ENCODE data around the gene ZNF687. TPM values are rescaled to one million over a fixed set of nuclear protein-coding genes. Genes with fewer than 3 reads are reported as not detected.

The ZNF687 gene, protein sequence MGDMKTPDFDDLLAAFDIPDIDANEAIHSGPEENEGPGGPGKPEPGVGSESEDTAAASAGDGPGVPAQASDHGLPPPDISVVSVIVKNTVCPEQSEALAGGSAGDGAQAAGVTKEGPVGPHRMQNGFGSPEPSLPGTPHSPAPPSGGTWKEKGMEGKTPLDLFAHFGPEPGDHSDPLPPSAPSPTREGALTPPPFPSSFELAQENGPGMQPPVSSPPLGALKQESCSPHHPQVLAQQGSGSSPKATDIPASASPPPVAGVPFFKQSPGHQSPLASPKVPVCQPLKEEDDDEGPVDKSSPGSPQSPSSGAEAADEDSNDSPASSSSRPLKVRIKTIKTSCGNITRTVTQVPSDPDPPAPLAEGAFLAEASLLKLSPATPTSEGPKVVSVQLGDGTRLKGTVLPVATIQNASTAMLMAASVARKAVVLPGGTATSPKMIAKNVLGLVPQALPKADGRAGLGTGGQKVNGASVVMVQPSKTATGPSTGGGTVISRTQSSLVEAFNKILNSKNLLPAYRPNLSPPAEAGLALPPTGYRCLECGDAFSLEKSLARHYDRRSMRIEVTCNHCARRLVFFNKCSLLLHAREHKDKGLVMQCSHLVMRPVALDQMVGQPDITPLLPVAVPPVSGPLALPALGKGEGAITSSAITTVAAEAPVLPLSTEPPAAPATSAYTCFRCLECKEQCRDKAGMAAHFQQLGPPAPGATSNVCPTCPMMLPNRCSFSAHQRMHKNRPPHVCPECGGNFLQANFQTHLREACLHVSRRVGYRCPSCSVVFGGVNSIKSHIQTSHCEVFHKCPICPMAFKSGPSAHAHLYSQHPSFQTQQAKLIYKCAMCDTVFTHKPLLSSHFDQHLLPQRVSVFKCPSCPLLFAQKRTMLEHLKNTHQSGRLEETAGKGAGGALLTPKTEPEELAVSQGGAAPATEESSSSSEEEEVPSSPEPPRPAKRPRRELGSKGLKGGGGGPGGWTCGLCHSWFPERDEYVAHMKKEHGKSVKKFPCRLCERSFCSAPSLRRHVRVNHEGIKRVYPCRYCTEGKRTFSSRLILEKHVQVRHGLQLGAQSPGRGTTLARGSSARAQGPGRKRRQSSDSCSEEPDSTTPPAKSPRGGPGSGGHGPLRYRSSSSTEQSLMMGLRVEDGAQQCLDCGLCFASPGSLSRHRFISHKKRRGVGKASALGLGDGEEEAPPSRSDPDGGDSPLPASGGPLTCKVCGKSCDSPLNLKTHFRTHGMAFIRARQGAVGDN
- total RNA-seq, result 10 to 100 TPM; 20.9 to 22.0 TPM

DNA sequence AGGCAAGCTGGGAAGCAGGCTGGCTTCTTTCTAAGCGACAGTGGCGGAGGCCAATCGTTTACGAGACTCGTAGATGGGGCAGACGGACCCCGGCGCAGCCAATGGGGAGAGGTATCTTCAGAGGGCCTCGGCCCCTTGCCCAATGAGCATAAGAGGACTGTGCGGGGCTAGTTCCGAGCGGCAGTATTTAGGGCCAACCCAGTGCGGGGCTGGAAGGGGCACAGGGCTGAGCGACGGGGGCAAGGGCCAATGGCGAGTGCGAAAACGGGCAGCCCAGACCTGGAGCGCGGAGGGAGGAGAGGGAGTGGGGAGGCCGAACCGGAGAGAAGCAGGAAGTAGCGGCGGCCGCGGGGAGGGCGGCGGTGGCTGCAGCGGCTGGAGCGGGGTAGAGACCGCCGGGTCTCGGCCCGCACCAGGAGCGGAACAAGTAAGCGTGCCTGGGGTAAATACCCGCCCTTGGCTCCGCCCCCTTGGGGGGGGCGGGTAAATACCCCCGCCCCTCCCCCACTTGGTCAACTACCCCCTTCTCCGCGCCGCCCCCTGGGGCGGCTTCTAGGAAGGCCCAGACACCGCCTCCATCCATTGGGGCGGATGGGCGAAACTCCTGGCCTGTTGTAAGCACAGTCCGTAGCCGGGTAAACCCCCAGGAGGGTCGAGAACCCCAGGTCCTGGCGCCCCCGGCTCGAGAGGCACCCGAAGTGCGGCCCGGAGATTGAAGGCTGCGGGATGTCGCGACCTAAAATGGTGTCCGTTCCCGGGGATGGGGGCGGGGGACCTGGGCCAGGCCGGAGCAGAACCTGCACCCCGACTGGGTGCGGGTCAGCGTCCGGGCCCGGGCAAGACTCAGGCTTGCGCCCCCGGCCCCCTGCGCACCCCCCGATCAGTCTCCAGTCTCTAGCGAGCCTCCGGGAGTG lies at the start of gene ZNF687:
ZNF687 (plus strand) TSS at position 331 of the 914 bp plus-strand sequence. CDS start 3,993 bp downstream, outside the sequence.
- Mint-ChIP-seq H3K9me3 (no peaks in the 10 kb centered on the region), H3K4me1 (ENCODE audit: low read depth) (peaks cover 35% of the 10 kb centered on the region), H3K4me3 (peak within 1 kb of the TSS; percentile 98), H3K36me3 (ENCODE audit: low read depth) (peaks cover 6% of the 10 kb centered on the region), H3K27me3 (ENCODE audit: low read depth) (no peaks in the 10 kb centered on the region), H3K27ac (peak within 1 kb of the TSS; percentile 99)
- CTCF ChIA-PET, result interaction anchor here (0.6 to 2.6 kb wide), 13 partner anchors 19 to 766 kb away, joined by 3 to 20 read pairs (median 4); partner anchors contain the start of genes PI4KB, PSMD4 and VPS72
- DNase-seq, result peak; percentile 100
- intact Hi-C loops (cut with micrococcal nuclease), result loop anchor here (1.0 to 10.0 kb wide), 15 partner anchors 28 to 625 kb away; partner anchors contain the start of genes C2CD4D, CGN, GABPB2 and LYSMD1

- H3K27me3 Mint-ChIP-seq (ENCODE audit: low read depth), result no peaks in the 10 kb centered on the region
- DNase-seq, result no peak
- CTCF ChIA-PET, result interaction anchor here (1.2 kb wide), 1 partner anchor 136 kb away, joined by 5 read pairs; no protein-coding TSS in a partner anchor
- H3K4me3 Mint-ChIP-seq, result no peak overlapping the region
- H3K27ac Mint-ChIP-seq, result no peak overlapping the region
- peaks cover 37% of the 10 kb centered on the region for H3K36me3 Mint-ChIP-seq (ENCODE audit: low read depth)
- H3K4me1 Mint-ChIP-seq (ENCODE audit: low read depth), result no peaks in the 10 kb centered on the region
- H3K9me3 Mint-ChIP-seq, result no peaks in the 10 kb centered on the region
- intact Hi-C loops (cut with micrococcal nuclease), result no loop called here
Measured at GRCh38 chr1:151235235-151235634, 46.9 kb upstream of the ZNF687 start.

- intact Hi-C loops (cut with micrococcal nuclease), result no loop called here
- Mint-ChIP-seq H3K4me1 (ENCODE audit: low read depth) (no peaks in the 10 kb centered on the region), H3K27ac (peak overlapping the region; percentile 29), H3K36me3 (ENCODE audit: low read depth) (peaks cover 36% of the 10 kb centered on the region), H3K9me3 (no peaks in the 10 kb centered on the region), H3K27me3 (ENCODE audit: low read depth) (no peaks in the 10 kb centered on the region), H3K4me3 (no peak overlapping the region)
- DNase-seq, result no peak
- CTCF ChIA-PET, result interaction anchor here (0.7 to 1.5 kb wide), 2 partner anchors 10 to 415 kb away, joined by 3 read pairs; no protein-coding TSS in a partner anchor
Measured at GRCh38 chr1:151237678-151238466, 44.2 kb upstream of the ZNF687 start.

GRCh38 chr1:151238467-151238739 lies 43.7 kb upstream of the ZNF687 start:
- H3K27ac Mint-ChIP-seq, result no peak overlapping the region
- intact Hi-C loops (cut with micrococcal nuclease), result no loop called here
- no peaks in the 10 kb centered on the region for H3K9me3 Mint-ChIP-seq
- H3K4me3 Mint-ChIP-seq, result no peak overlapping the region
- CTCF ChIA-PET, result interaction anchor here (0.7 to 1.5 kb wide), 2 partner anchors 11 to 415 kb away, joined by 3 read pairs; no protein-coding TSS in a partner anchor
- no peaks in the 10 kb centered on the region for H3K4me1 Mint-ChIP-seq (ENCODE audit: low read depth)
- no peaks in the 10 kb centered on the region for H3K27me3 Mint-ChIP-seq (ENCODE audit: low read depth)
- H3K36me3 Mint-ChIP-seq (ENCODE audit: low read depth), result peaks cover 36% of the 10 kb centered on the region
- DNase-seq, result no peak

GRCh38 chr1:151242442-151242841 lies 39.7 kb upstream of the ZNF687 start:
- peaks cover 38% of the 10 kb centered on the region for H3K36me3 Mint-ChIP-seq (ENCODE audit: low read depth)
- CTCF ChIA-PET, result interaction anchor here (0.6 to 1.3 kb wide), 3 partner anchors 9 to 51 kb away, joined by 3 to 4 read pairs (median 4); no protein-coding TSS in a partner anchor
- peak overlapping the region; percentile 33 for H3K27ac Mint-ChIP-seq
- DNase-seq, result no peak
- H3K4me1 Mint-ChIP-seq (ENCODE audit: low read depth), result no peaks in the 10 kb centered on the region
- no peaks in the 10 kb centered on the region for H3K27me3 Mint-ChIP-seq (ENCODE audit: low read depth)
- intact Hi-C loops (cut with micrococcal nuclease), result no loop called here
- H3K9me3 Mint-ChIP-seq, result no peaks in the 10 kb centered on the region
- no peak overlapping the region for H3K4me3 Mint-ChIP-seq

DNA sequence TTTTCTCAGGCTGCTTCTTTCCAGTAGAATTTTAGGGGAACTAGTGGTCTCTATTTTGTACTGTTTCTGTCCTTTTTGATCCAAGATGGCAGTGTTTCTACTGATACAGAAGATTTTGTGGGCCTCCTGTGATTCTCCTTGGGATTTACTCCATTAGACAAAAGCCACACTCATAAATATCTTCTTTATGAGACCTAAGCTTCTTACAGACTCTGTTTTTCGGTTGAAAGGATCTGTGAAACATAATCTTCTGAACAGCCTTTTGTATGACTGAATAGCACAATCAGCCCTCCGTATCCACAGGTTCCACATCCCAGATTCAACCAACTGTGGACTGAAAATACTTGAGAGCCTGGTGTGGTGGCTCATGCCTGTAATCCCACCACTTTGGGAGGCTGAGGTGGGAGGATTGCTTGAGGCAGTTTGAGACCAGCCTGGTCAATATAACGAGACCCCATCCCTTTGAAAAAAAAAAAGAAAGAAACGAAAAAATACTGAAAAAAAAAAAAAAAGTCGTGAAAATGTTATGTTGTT lies 38.3 kb upstream of the ZNF687 start:
- Mint-ChIP-seq H3K27me3 (ENCODE audit: low read depth) (no peaks in the 10 kb centered on the region), H3K27ac (no peak overlapping the region), H3K4me1 (ENCODE audit: low read depth) (no peaks in the 10 kb centered on the region), H3K36me3 (ENCODE audit: low read depth) (peaks cover 41% of the 10 kb centered on the region), H3K9me3 (no peaks in the 10 kb centered on the region), H3K4me3 (no peak overlapping the region)
- intact Hi-C loops (cut with micrococcal nuclease), result no loop called here
- CTCF ChIA-PET, result interaction anchor here (1.0 to 1.3 kb wide), 2 partner anchors 8 to 36 kb away, joined by 3 read pairs; no protein-coding TSS in a partner anchor
- DNase-seq, result no peak

DNA sequence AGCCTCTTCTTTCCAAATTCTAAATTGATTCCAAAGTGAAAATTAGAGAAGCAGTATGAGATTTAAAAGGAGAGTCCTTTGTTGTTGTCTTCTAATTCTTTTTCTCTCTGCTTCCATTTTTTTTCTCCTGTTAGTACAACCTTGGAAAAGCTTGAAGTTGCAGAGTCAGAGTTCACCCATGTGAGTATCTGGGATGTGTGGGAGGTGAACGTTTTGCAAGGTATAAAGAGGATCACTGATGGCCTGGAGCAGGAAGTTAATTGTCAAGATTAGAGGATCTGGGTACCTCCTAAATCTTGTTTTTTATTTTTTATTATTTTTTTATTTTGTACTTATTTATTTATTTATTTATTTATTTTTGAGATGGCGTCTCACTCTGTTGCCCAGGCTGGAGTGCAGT lies 35.3 kb upstream of the ZNF687 start:
- no peaks in the 10 kb centered on the region for H3K4me1 Mint-ChIP-seq (ENCODE audit: low read depth)
- intact Hi-C loops (cut with micrococcal nuclease), result no loop called here
- H3K36me3 Mint-ChIP-seq (ENCODE audit: low read depth), result peaks cover 35% of the 10 kb centered on the region
- no peak overlapping the region for H3K27ac Mint-ChIP-seq
- DNase-seq, result no peak
- CTCF ChIA-PET, result interaction anchor here (0.6 kb wide), 1 partner anchor 85 kb away, joined by 3 read pairs; no protein-coding TSS in a partner anchor
- H3K9me3 Mint-ChIP-seq, result no peaks in the 10 kb centered on the region
- H3K4me3 Mint-ChIP-seq, result no peak overlapping the region
- H3K27me3 Mint-ChIP-seq (ENCODE audit: low read depth), result no peaks in the 10 kb centered on the region

DNA sequence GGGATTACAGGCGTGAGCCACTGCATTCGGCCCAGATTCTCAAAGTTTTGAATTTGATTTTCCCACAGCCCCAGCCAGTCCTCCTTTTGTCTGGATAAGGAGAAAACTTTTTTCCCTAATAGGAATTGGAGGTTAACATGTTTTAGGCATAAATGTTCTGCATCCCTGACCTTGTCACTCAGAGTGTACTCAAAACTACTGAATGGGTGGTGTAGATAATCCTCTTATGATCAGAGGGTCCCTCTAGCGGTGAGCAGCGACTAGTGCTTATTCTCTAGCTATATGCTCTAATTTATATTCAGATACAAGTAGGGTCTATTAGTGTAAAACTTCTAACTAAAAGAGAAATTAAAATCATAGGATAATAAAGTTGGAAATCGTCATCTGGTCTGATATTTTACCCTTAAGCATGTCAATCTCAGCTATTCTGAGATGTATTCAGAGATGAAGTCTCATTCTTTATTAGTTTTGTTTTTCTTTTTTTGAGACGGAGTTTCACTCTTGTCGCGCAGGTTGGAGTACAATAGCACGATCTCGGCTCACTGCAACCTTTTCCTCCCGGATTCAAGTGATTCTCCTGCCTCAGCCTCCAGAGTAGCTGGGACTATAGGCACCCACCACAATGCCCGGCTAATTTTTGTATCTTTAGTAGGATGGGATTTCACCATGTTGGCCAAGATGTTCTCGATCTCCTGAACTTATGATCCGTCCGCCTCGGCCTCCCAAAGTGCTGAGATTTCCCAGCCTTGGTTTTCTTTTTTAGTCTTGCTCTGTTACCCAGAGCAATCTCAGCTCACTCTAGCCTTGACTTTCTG lies 30.2 kb upstream of the ZNF687 start:
- Mint-ChIP-seq H3K36me3 (ENCODE audit: low read depth) (peaks cover 18% of the 10 kb centered on the region), H3K4me3 (no peak overlapping the region), H3K27me3 (ENCODE audit: low read depth) (peaks cover 2% of the 10 kb centered on the region), H3K4me1 (ENCODE audit: low read depth) (peaks cover 17% of the 10 kb centered on the region), H3K27ac (no peak overlapping the region), H3K9me3 (no peaks in the 10 kb centered on the region)
- CTCF ChIA-PET, result interaction anchor here (0.6 to 2.1 kb wide), 28 partner anchors 8 to 227 kb away, joined by 3 to 23 read pairs (median 4); partner anchors contain the start of gene TNFAIP8L2
- intact Hi-C loops (cut with micrococcal nuclease), result loop anchor here (1.0 kb wide), 4 partner anchors 56 to 228 kb away; partner anchors contain the start of gene TNFAIP8L2
- DNase-seq, result peak; percentile 81

DNA sequence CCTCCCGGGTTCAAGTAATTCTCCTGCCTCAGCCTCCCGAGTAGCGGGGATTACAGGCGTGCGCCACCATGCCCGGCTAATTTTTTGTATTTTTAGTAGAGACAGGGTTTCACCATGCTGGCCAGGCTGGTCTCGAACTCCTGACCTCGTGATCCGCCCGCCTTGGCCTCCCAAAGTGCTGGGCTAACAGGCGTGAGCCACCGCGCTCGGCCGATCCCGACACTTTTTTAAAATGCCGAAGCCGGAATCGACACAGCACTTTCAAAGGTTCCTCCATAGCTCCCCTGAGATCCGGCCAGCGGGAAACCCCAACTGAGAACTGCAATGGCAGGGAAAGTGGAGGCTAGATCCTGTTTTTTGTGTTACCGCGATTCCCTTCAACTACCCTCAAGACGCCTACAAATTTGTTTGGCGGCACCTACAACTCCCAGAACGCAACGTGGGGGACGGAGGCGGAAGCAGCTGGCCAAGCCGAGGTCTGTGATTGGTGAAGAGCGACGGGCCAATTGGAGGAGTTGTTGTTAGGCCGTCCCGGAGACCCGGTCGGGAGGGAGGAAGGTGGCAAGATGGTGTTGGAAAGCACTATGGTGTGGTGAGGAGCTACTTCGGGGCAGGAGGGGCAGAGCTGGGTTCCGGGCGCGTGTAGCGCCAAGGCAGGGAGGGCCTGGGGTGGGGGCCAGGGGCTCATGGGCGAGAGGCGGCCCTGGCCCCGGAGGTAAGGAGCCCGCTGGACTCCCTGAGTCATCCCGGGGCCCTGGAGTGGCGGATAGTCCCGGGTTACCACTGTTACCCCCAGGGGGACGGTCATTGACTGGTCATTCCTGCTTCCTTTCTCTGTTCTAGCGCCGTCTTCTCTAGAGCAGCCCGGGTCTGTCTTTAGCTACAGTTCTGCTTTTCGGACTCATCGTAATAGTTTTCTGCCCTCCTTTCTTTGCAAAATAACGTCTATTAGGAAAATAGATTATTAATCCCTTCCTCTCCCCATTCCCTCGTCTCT lies 27.6 kb upstream of the ZNF687 start, which contains the start of gene PSMD4:
PSMD4 (plus strand) TSS at position 518 of the 997 bp plus-strand sequence; CDS start at position 567, 49 bp downstream.
- H3K9me3 Mint-ChIP-seq, result no peaks in the 10 kb centered on the region
- DNase-seq, result peak; percentile 97
- peaks cover 31% of the 10 kb centered on the region for H3K4me1 Mint-ChIP-seq (ENCODE audit: low read depth)
- peaks cover 2% of the 10 kb centered on the region for H3K27me3 Mint-ChIP-seq (ENCODE audit: low read depth)
- H3K27ac Mint-ChIP-seq, result peak within 1 kb of the TSS; percentile 92
- CTCF ChIA-PET, result interaction anchor here (0.9 to 1.8 kb wide), 6 partner anchors 27 to 183 kb away, joined by 3 to 4 read pairs (median 3); partner anchors contain the start of genes PIP5K1A and ZNF687
- H3K36me3 Mint-ChIP-seq (ENCODE audit: low read depth), result peaks cover 15% of the 10 kb centered on the region
- H3K4me3 Mint-ChIP-seq, result peak within 1 kb of the TSS; percentile 95
- intact Hi-C loops (cut with micrococcal nuclease), result loop anchor here (1.0 kb wide), 6 partner anchors 23 to 357 kb away; partner anchors contain the start of genes PIP5K1A, RFX5 and VPS72

All from activated naive CD4-positive, alpha-beta T cell treated with anti-CD3 and anti-CD28 coated beads for 36 hours (primary cell).